GM12874 (cell line): ENCODE measurements around the gene C20orf204.

Source experiments
- CTCF ChIP-seq: IDR thresholded peaks from 2 replicates; pipeline ENCODE4 v1.5.1; 2011; ENCODE audit warnings: low read depth, mild to moderate bottlenecking, control low read depth, low read length, moderate library complexity; ENCODE audit not compliant: insufficient read depth

The C20orf204 gene

GRCh38 chr20:64074184-64074789, 38.3 kb downstream of the C20orf204 start:
- no peak for TF ChIP-seq CTCF

- no peak for TF ChIP-seq CTCF
Measured at GRCh38 chr20:64074963-64075362, 39.0 kb downstream of the C20orf204 start.

GRCh38 chr20:64075556-64075955, 39.6 kb downstream of the C20orf204 start:
- no peak for TF ChIP-seq CTCF

DNA sequence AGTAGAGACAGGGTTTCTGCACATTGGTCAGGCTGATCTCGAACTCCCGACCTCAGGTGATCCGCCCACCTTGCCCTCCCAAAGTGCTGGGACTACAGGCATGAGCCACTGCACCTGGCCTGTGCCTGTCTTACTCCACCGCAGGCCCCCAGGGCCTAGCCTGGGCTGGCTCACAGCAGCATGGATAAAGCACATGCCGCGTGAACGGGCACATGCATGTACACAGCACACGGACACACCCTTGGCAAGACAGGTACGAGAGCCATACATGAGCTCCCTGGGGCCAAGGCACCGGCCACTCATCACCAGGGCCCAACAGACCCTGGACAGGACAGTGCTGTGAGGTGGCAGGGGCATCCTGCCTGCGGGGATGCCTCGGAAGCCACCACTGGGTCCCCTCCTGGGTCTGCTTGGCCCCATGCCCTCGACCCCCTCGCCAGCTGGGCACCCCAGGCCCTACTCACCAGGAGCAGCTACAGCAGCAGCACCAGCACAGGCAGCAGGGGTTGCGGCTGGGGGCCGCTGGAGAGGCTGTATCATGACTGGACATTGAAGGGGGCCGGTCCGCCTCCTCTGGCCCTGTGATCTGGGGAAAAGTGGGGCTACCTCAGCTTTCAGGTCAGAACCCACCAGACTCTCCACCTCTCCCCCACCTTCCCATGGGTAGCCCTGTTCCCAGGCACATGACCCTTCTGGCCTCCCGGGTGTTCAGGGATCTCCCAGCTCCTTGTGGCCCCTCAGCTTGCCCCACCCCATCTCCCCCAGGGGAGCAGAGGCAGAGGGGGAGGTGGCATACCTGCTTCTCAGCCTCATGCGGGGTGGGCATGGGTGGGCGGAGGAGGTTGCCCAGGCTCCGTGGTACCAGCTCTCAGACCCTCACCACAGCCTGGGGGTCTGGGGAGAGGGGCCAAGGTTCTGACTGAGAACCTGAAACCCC, 40.3 kb downstream of the C20orf204 start:
- TF ChIP-seq CTCF: no peak

- TF ChIP-seq CTCF: no peak
Measured at GRCh38 chr20:64077094-64077493, 41.1 kb downstream of the C20orf204 start.

DNA sequence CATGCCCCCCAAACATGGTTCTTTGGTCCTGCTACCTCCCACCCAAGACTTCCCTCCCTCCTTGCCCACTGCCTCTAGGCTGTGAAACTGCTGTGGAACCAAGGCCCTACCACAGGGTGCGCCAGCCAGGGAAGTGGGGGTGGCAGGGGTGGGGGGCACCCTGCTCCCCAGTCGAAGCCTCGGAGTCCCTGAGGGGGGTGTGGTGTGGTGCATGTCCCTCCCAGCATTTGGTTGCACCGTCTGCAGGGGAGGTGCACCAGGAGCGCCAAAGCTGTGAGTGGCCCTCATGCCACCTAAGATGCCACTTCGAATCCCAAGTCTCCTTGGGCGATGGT, 41.5 kb downstream of the C20orf204 start:
- TF ChIP-seq CTCF: no peak

GRCh38 chr20:64077876-64078551, 42.0 kb downstream of the C20orf204 start:
- TF ChIP-seq CTCF: no peak
